Gastroesophageal sphincter (tissue), 4 donors: ENCODE measurements around the gene RANBP3L. TPM values are rescaled to one million over a fixed set of nuclear protein-coding genes. Genes with fewer than 3 reads are reported as not detected.
"Not testable (repeated sequence)": the region's sequence is repeated elsewhere in the genome, so short reads cannot be mapped to it uniquely, and the experiment has no call there.

Source experiments
- ATAC-seq: fragments of 150-250 bp; one replicate; pipeline ENCODE4 v1.9.1; 2016; ENCODE audit warnings: mild to moderate bottlenecking, moderate library complexity
- H3K27ac ChIP-seq, 4 donors: fragments of 200-600 bp; sonication (generic) in 3 of 4; 1 replicate in 3 of 4; 2 replicates in 1 of 4; pipeline ENCODE4 v1.5.1; 2016 to 2019
- H3K27me3 ChIP-seq: fragments of 200-600 bp; sonication (generic); one replicate; pipeline ENCODE4 v1.5.1; 2019
- H3K36me3 ChIP-seq, 2 donors: fragments of 200-600 bp; sonication (generic); one replicate each; pipeline ENCODE4 v1.5.1; 2019; ENCODE audit warnings: control low read depth in 1 of 2
- H3K4me1 ChIP-seq, 3 donors: fragments of 200-600 bp; sonication (generic); 1 replicate in 2 of 3; 2 replicates in 1 of 3; pipeline ENCODE4 v1.5.1; 2016 to 2019; ENCODE audit warnings: control low read depth in 2 of 3
- H3K4me3 ChIP-seq, 2 donors: fragments of 200-600 bp; sonication (generic); one replicate each; pipeline ENCODE4 v1.5.1; 2019; ENCODE audit warnings: mild to moderate bottlenecking in 1 of 2, moderate library complexity in 1 of 2
- H3K9me3 ChIP-seq, 3 donors: fragments of 200-600 bp; sonication (generic); one replicate each; pipeline ENCODE4 v1.5.1; 2017 to 2019; ENCODE audit warnings: control low read depth in 2 of 3
- CTCF ChIP-seq, 4 experiments: fragments of 200-600 bp in 2 of 4; fragments of 450-650 bp in 2 of 4; sonication (generic) in 1 of 4; IDR thresholded peaks; one replicate each; pipeline ENCODE4 v1.5.1; 2017 to 2019; ENCODE audit warnings: antibody characterized with exemption in 4 of 4, mild to moderate bottlenecking in 2 of 4, moderate library complexity in 2 of 4
- EP300 ChIP-seq: sonication (generic); formaldehyde crosslinking; IDR thresholded peaks from one replicate; pipeline ENCODE4 v1.6.1; 2017; ENCODE audit warnings: antibody characterized with exemption, mild to moderate bottlenecking
- POLR2A ChIP-seq, 2 donors: fragments of 450-650 bp; IDR thresholded peaks; one replicate each; pipeline ENCODE4 v1.6.1; 2017; ENCODE audit warnings: antibody characterized with exemption in 2 of 2, mild to moderate bottlenecking in 2 of 2, moderate library complexity in 1 of 2
- POLR2AphosphoS5 ChIP-seq: sonication (generic); formaldehyde crosslinking; IDR thresholded peaks from one replicate; pipeline ENCODE4 v1.6.1; 2017; ENCODE audit warnings: antibody characterized with exemption
- WGBS, 2 donors: methylation state at CpG; one replicate each; pipeline ENCODE4 v1.1.5; 2018; ENCODE audit warnings: low coverage in 1 of 2; 5-methylcytosine and 5-hydroxymethylcytosine counted together
- total RNA-seq, 4 donors: library from RNA; depleted of rRNA; stranded (reverse); fragments of >200 nt; gene quantifications; one replicate each; pipeline ENCODE4 v1.1.0, GENCODE V29; 2016

Gene RANBP3L
- total RNA-seq, 4 donors from 2014 or later = 3.4 to 26.0 (median 6.1) TPM

GRCh38 chr5:36334315-36334714 lies 32.6 kb upstream of the RANBP3L start:
- no peaks in the 10 kb centered on the region for H3K9me3 ChIP-seq
- H3K27ac ChIP-seq = no peak overlapping the region
- ATAC-seq = no peak
- TF ChIP-seq CTCF (IDR thresholded peaks at IDR 0.05) (no peak), POLR2A (IDR thresholded peaks at IDR 0.05) (no peak), POLR2AphosphoS5 (no peak), EP300 (no peak)
- peaks cover 0 to 5% (median 0%) of the 10 kb centered on the region in 3 donors for H3K4me1 ChIP-seq
- WGBS, 2 donors = 6 to 89% methylated on average over 1 to 5 of the region's 5 CpGs
- H3K36me3 ChIP-seq = no peaks in the 10 kb centered on the region
- H3K4me3 ChIP-seq = no peak overlapping the region
- no peaks in the 10 kb centered on the region for H3K27me3 ChIP-seq

- not testable (repeated sequence) for ATAC-seq, H3K9me3 ChIP-seq, H3K4me3 ChIP-seq, H3K27me3 ChIP-seq, H3K36me3 ChIP-seq, H3K27ac ChIP-seq, H3K4me1 ChIP-seq
- WGBS, 2 donors = 90 to 91% methylated on average over 5 to 7 of the region's 13 CpGs
Observed at GRCh38 chr5:36332720-36333119, 31.0 kb upstream of the RANBP3L start.

- Histone ChIP-seq H3K27ac (no peak overlapping the region), H3K9me3 (no peaks in the 10 kb centered on the region), H3K27me3 (no peaks in the 10 kb centered on the region), H3K4me3 (no peak overlapping the region), H3K36me3 (no peaks in the 10 kb centered on the region), H3K4me1 (no peaks in the 10 kb centered on the region)
- ATAC-seq = no peak
- TF ChIP-seq CTCF (IDR thresholded peaks at IDR 0.05) = no peak
- no peak for TF ChIP-seq EP300
Observed at GRCh38 chr5:36325196-36325595, 23.5 kb upstream of the RANBP3L start.

- Histone ChIP-seq H3K9me3 (no peaks in the 10 kb centered on the region), H3K4me1 (no peaks in the 10 kb centered on the region), H3K4me3 (no peak overlapping the region), H3K27me3 (no peaks in the 10 kb centered on the region), H3K27ac (no peak overlapping the region), H3K36me3 (no peaks in the 10 kb centered on the region)
- TF ChIP-seq POLR2A (IDR thresholded peaks at IDR 0.05) (no peak), EP300 (no peak), POLR2AphosphoS5 (no peak), CTCF (IDR thresholded peaks at IDR 0.05) (no peak)
- peak; percentile 36 for ATAC-seq
- 80 to 100% methylated on average over 1 to 2 of the region's 6 CpGs for WGBS, 2 donors
Observed at GRCh38 chr5:36323926-36324781, 22.5 kb upstream of the RANBP3L start.

- Histone ChIP-seq H3K36me3 (no peaks in the 10 kb centered on the region), H3K27ac (no peak overlapping the region), H3K9me3 (no peaks in the 10 kb centered on the region), H3K27me3 (no peaks in the 10 kb centered on the region), H3K4me1 (no peaks in the 10 kb centered on the region), H3K4me3 (no peak overlapping the region)
- no peak for ATAC-seq
- WGBS, 2 donors = 79% methylated on average over 1 of the region's 1 CpG; no CpG with 5 or more reads in 1 of the 2 donors
- no peak for TF ChIP-seq EP300
- TF ChIP-seq POLR2AphosphoS5 = no peak
- no peak for TF ChIP-seq POLR2A (IDR thresholded peaks at IDR 0.05)
- TF ChIP-seq CTCF (IDR thresholded peaks at IDR 0.05) = no peak
Observed at GRCh38 chr5:36312953-36313672, 11.4 kb upstream of the RANBP3L start.
